ENCODE measurements around the gene ZSCAN25. TPM values are rescaled to one million over a fixed set of nuclear protein-coding genes. Genes with fewer than 3 reads are reported as not detected.

The ZSCAN25 gene
- 8.2 to 9.6 TPM (median 8.9 TPM) in 5 replicates for total RNA-seq (2022; extraction: Qiagen RNA extraction)

GRCh38 chr7:99616359-99617191 lies at the start of gene ZSCAN25:
Gene ZSCAN25 (plus strand): TSS chr7:99616946. CDS start chr7:99619607, 2,661 bp downstream.

GRCh38 chr7:99597762-99598501 lies 18.8 kb upstream of the ZSCAN25 start, which contains the start of gene TMEM225B:
Gene TMEM225B (plus strand): TSS chr7:99598267. CDS start chr7:99604389, 6,122 bp downstream.

GRCh38 chr7:99679400-99680191 lies 62.9 kb downstream of the ZSCAN25 start, which contains the start of gene CYP3A5:
Gene CYP3A5 (minus strand): TSS chr7:99679996. CDS start chr7:99679896, 100 bp downstream.

Other genes with a start within 250 kb of the ZSCAN25 start
- gene ARPC1B, start 242.2 kb upstream of the ZSCAN25 start, total RNA-seq (2022; extraction: Qiagen RNA extraction): 277 to 306 TPM (median 283 TPM) in 5 replicates
- 166 to 191 TPM (median 177 TPM) in 5 replicates for gene PDAP1, start 208.3 kb upstream of the ZSCAN25 start, total RNA-seq (2022; extraction: Qiagen RNA extraction)
- gene BUD31, start 208.0 kb upstream of the ZSCAN25 start, total RNA-seq (2022; extraction: Qiagen RNA extraction): 125 to 150 TPM (median 135 TPM) in 5 replicates
- gene PTCD1, start 178.1 kb upstream of the ZSCAN25 start, total RNA-seq (2022; extraction: Qiagen RNA extraction): 6.1 to 7.3 TPM (median 6.9 TPM) in 5 replicates
- 30.8 to 42.9 TPM (median 41.9 TPM) in 5 replicates for gene CPSF4, start 178.0 kb upstream of the ZSCAN25 start, total RNA-seq (2022; extraction: Qiagen RNA extraction)
- gene ATP5MF, start 150.8 kb upstream of the ZSCAN25 start, total RNA-seq (2022; extraction: Qiagen RNA extraction): 902 to 1,182 TPM (median 918 TPM) in 5 replicates
- gene ZNF789, start 144.1 kb upstream of the ZSCAN25 start, total RNA-seq (2022; extraction: Qiagen RNA extraction): 7.8 to 9.1 TPM (median 8.3 TPM) in 5 replicates
- 15.9 to 18.4 TPM (median 17.9 TPM) in 5 replicates for gene ZNF394, start 116.7 kb upstream of the ZSCAN25 start, total RNA-seq (2022; extraction: Qiagen RNA extraction)
- gene ZKSCAN5, start 112.3 kb upstream of the ZSCAN25 start, total RNA-seq (2022; extraction: Qiagen RNA extraction): 8.3 to 10.8 TPM (median 8.8 TPM) in 5 replicates
- gene FAM200A, start 64.8 kb upstream of the ZSCAN25 start, total RNA-seq (2022; extraction: Qiagen RNA extraction): 5.8 to 6.3 TPM (median 6.1 TPM) in 5 replicates
- 52.0 to 56.0 TPM (median 53.0 TPM) in 5 replicates for gene ZNF655, start 58.3 kb upstream of the ZSCAN25 start, total RNA-seq (2022; extraction: Qiagen RNA extraction)
- 0.79 to 1.2 TPM (median 1.0 TPM) in 5 replicates for gene TMEM225B, start 18.7 kb upstream of the ZSCAN25 start, total RNA-seq (2022; extraction: Qiagen RNA extraction)
- gene CYP3A5, start 63.0 kb downstream of the ZSCAN25 start, total RNA-seq (2022; extraction: Qiagen RNA extraction): 1.1 to 1.9 TPM (median 1.4 TPM) in 5 replicates
- gene CYP3A7, start 118.2 kb downstream of the ZSCAN25 start, total RNA-seq (2022; extraction: Qiagen RNA extraction): 0.05 TPM in 1 of 5 replicates, not detected in the others
- 0.06 to 0.10 TPM (median 0.10 TPM) in 4 of 5 replicates, not detected in the other for gene CYP3A4, start 167.2 kb downstream of the ZSCAN25 start, total RNA-seq (2022; extraction: Qiagen RNA extraction)
- gene CYP3A43, start 211.1 kb downstream of the ZSCAN25 start, total RNA-seq (2022; extraction: Qiagen RNA extraction): not detected in 5 replicates

Data from A549 treated with AZD2906 at 1 μM for 4 hours (cell line).